K562 (cell line): ENCODE measurements around the gene PSMA5. TPM values are rescaled to one million over a fixed set of nuclear protein-coding genes. Genes with fewer than 3 reads are reported as not detected.

Source experiments
- ATAC-seq: fragments of 200-7000 bp; cut with Tn5 transposase; 3 replicates; pipeline ENCODE4 v1.9.1; 2020; ENCODE audit warnings: moderate library complexity
- BruUV-seq: library from RNA; stranded (reverse); fragments of 400-500 nt; replicated peaks from 2 replicates; lab custom pipeline; 2021; lab: Mats Ljungman, UMichigan
- CTCF ChIA-PET: fragments of 300-600 bp; formaldehyde crosslinking; extraction: SDS; loops from one replicate; lab custom pipeline; 2021; ENCODE audit warnings: low intra/inter-chr PET ratio; lab: Yijun Ruan, JAX
- POLR2A ChIA-PET: fragments of 300-600, 350-650 bp; sonication (Branson Sonifier 250); formaldehyde crosslinking; extraction: SDS; loops from one replicate; lab custom pipeline; 2021; ENCODE audit warnings: antibody characterized with exemption, inconsistent platforms; lab: Yijun Ruan, JAX
- DNase-seq, 4 experiments: peaks; one replicate each; pipeline versions ENCODE4 v3.0.0 to v3.0.0-alpha.2; 2011 to 2018; ENCODE audit warnings: low spot score in 3 of 4, mixed read lengths in 3 of 4; ENCODE audit errors: extremely low read depth in 1 of 4
- FAIRE-seq: peaks from 2 replicates; lab custom pipeline; 2011; peaks lifted over from hg19 to GRCh38; lab: Jason Lieb, UNC
- H2AFZ ChIP-seq: 2 replicates; pipeline ENCODE4 v1.6.0; 2011; ENCODE audit warnings: low read depth, low read length, control low read depth, inconsistent platforms
- H3K27ac ChIP-seq: fragments of 200-600 bp; 3 replicates; pipeline ENCODE4 v1.8.0; 2011; ENCODE audit warnings: low read depth, mild to moderate bottlenecking, control low read depth, inconsistent platforms, low read length, moderate library complexity, mixed read lengths; ENCODE audit errors: extremely low read depth
- H3K27me3 ChIP-seq, 2 experiments: fragments of 300-600 bp in 1 of 2; 2 replicates in 1 of 2; 3 replicates in 1 of 2; pipeline versions ENCODE4 v1.6.0 to v1.8.0; 2011; ENCODE audit warnings: inconsistent platforms in 2 of 2, low read length in 2 of 2, mild to moderate bottlenecking in 1 of 2, mixed read lengths in 1 of 2, moderate library complexity in 1 of 2; ENCODE audit not compliant: control insufficient read depth in 2 of 2, insufficient read depth in 2 of 2
- H3K36me3 ChIP-seq: fragments of 300-600 bp; 3 replicates; pipeline ENCODE4 v1.8.0; 2011; ENCODE audit warnings: mild to moderate bottlenecking, low read length, inconsistent platforms; ENCODE audit not compliant: control insufficient read depth, insufficient read depth
- H3K4me1 ChIP-seq, 2 experiments: fragments of 200-600 bp in 1 of 2; replicated peaks in 1 of 2; 2 replicates in 1 of 2; 3 replicates in 1 of 2; pipeline versions ENCODE4 v1.5.1 to v1.8.0; 2011; ENCODE audit warnings: inconsistent platforms in 2 of 2, low read length in 2 of 2, mild to moderate bottlenecking in 1 of 2, mixed read lengths in 1 of 2, moderate library complexity in 1 of 2; ENCODE audit not compliant: control insufficient read depth in 2 of 2, insufficient read depth in 2 of 2
- H3K4me2 ChIP-seq: 2 replicates; pipeline ENCODE4 v1.6.1; 2011; ENCODE audit warnings: low read length, control low read depth, inconsistent platforms, mixed read lengths; ENCODE audit not compliant: insufficient read depth
- H3K4me3 ChIP-seq: fragments of 200-600 bp; sonication (generic), shearing (Covaris generic); 2 replicates; pipeline ENCODE4 v1.5.1; 2016; ENCODE audit warnings: control low read depth, inconsistent platforms
- H3K79me2 ChIP-seq: fragments of 200-600 bp; 3 replicates; pipeline ENCODE4 v1.8.0; 2011; ENCODE audit warnings: low read length, inconsistent platforms; ENCODE audit not compliant: control insufficient read depth, insufficient read depth
- H3K9ac ChIP-seq, 2 experiments: 2 replicates each; pipeline versions ENCODE4 v1.6.0 to v1.6.1; 2011; ENCODE audit warnings: low read depth in 2 of 2, low read length in 2 of 2, control low read depth in 1 of 2, inconsistent platforms in 1 of 2, mild to moderate bottlenecking in 1 of 2, mixed read lengths in 1 of 2; ENCODE audit not compliant: insufficient read depth in 1 of 2
- H3K9me1 ChIP-seq: one replicate; pipeline ENCODE4 v1.6.0; 2011; ENCODE audit warnings: inconsistent platforms, mild to moderate bottlenecking, low read length, moderate library complexity; ENCODE audit not compliant: control insufficient read depth, insufficient read depth
- H3K9me3 ChIP-seq: replicated peaks from 2 replicates; pipeline ENCODE4 v1.5.1; 2011; ENCODE audit warnings: low read depth, low read length, inconsistent platforms; ENCODE audit not compliant: control insufficient read depth, insufficient read depth
- H4K20me1 ChIP-seq: replicated peaks from 2 replicates; pipeline ENCODE4 v1.6.1; 2011; ENCODE audit warnings: low read length, inconsistent platforms, mixed read lengths; ENCODE audit not compliant: control insufficient read depth, insufficient read depth
- COPS2 ChIP-seq: fragments of 450-650 bp; conservative IDR thresholded peaks from 2 replicates; pipeline ENCODE4 v1.6.1; 2016; ENCODE audit warnings: mild to moderate bottlenecking, moderate library complexity
- ESRRA ChIP-seq: fragments of 450-650 bp; IDR thresholded peaks from 2 replicates; pipeline ENCODE4 v1.6.1; 2014; ENCODE audit warnings: low read depth, mild to moderate bottlenecking, moderate library complexity, borderline replicate concordance
- EWSR1 ChIP-seq: fragments of 450-650 bp; IDR thresholded peaks from 2 replicates; pipeline ENCODE4 v1.6.1; 2018; ENCODE audit warnings: borderline replicate concordance, mild to moderate bottlenecking, low read depth, moderate library complexity; ENCODE audit not compliant: partially characterized antibody
- GABPB2 ChIP-seq: fragments of 250-450 bp; sonication (Bioruptor Pico); conservative IDR thresholded peaks from 2 replicates; pipeline ENCODE4 v1.5.1; 2021; ENCODE audit warnings: mild to moderate bottlenecking
- HOXB6 ChIP-seq: fragments of 250-450 bp; sonication (Bioruptor Pico); IDR thresholded peaks from 2 replicates; pipeline ENCODE4 v1.5.1; 2022; ENCODE audit warnings: mild to moderate bottlenecking, borderline replicate concordance
- ILF3 ChIP-seq: fragments of 450-650 bp; IDR thresholded peaks from 2 replicates; pipeline ENCODE4 v1.6.1; 2018; ENCODE audit warnings: antibody characterized with exemption, mild to moderate bottlenecking, moderate library complexity, borderline replicate concordance
- JUN ChIP-seq, 2 experiments: sonication (generic) in 1 of 2; formaldehyde crosslinking in 1 of 2; IDR thresholded peaks; 2 replicates each; pipeline versions ENCODE4 v1.6.1 to v1.8.0; 2012 to 2022; ENCODE audit warnings: borderline replicate concordance in 2 of 2, mild to moderate bottlenecking in 2 of 2, improper control_type of control experiment in 1 of 2, low read depth in 1 of 2, low read length in 1 of 2, missing genetic modification reagents in 1 of 2
- KAT2B ChIP-seq: IDR thresholded peaks from one replicate; pipeline ENCODE4 v1.6.1; 2012; ENCODE audit warnings: low read depth, mild to moderate bottlenecking, control low read depth, inconsistent platforms, low read length, moderate library complexity
- MCM2 ChIP-seq: fragments of 450-650 bp; IDR thresholded peaks from 2 replicates; pipeline ENCODE4 v1.6.1; 2017; ENCODE audit warnings: low read depth, mild to moderate bottlenecking
- SMARCB1 ChIP-seq: IDR thresholded peaks from 2 replicates; pipeline ENCODE4 v1.6.1; 2011; ENCODE audit warnings: improper control_type of control experiment, low read depth; ENCODE audit not compliant: insufficient read length
- TEAD4 ChIP-seq, 2 experiments: sonication (generic) in 1 of 2; formaldehyde crosslinking in 1 of 2; IDR thresholded peaks; 2 replicates each; pipeline versions ENCODE4 v1.6.1 to v1.8.0; 2012 to 2022; ENCODE audit warnings: borderline replicate concordance in 1 of 2, inconsistent platforms in 1 of 2, low read length in 1 of 2, mild to moderate bottlenecking in 1 of 2, missing genetic modification reagents in 1 of 2
- THRAP3 ChIP-seq: fragments of 450-650 bp; IDR thresholded peaks from 2 replicates; pipeline ENCODE4 v1.6.1; 2016; ENCODE audit warnings: mild to moderate bottlenecking, inconsistent platforms, borderline replicate concordance
- U2AF1 ChIP-seq: fragments of 200-400 bp; formaldehyde crosslinking; optimal IDR thresholded peaks from 2 replicates; pipeline ENCODE3; 2017; ENCODE audit warnings: mild to moderate bottlenecking, low read depth, low read length, moderate library complexity
- ZNF133 ChIP-seq: fragments of 250-450 bp; sonication (Bioruptor Pico); IDR thresholded peaks from 2 replicates; pipeline ENCODE4 v1.4.0; 2020; ENCODE audit warnings: mild to moderate bottlenecking
- in situ Hi-C: fragments of 300-500 bp; cut with MboI; formaldehyde crosslinking; loops from 4 replicates; pipeline ENCODE4 v1.15.0; 2018; ENCODE audit warnings: inconsistent platforms, mixed read lengths
- intact Hi-C: fragments of 100-400 bp; cut with micrococcal nuclease; formaldehyde crosslinking; loops from 2 replicates; pipeline ENCODE4 v1.14.2; 2022
- polyA plus RNA-seq, 8 experiments: library from polyadenylated mRNA; depleted of rRNA in 4 of 8; stranded (reverse) in 5 of 8; unstranded in 3 of 8; fragments of >200 nt; fragmentation: Nextera tagmentation in 2 of 8; fragmentation: Illumina TruSeq in 1 of 8; extraction: Ambion mirVana in 2 of 8; extraction: Trizol in 1 of 8; gene quantifications; 2 replicates each; pipeline versions ENCODE4 v1.2.1 to v1.2.3, GENCODE V29; 2011 to 2014; ENCODE audit warnings: inconsistent platforms in 1 of 8, missing spikeins in 1 of 8
- total RNA-seq, 7 experiments: library from RNA; depleted of rRNA in 6 of 7; stranded (reverse); fragments of >200 nt in 6 of 7; fragmentation: Illumina TruSeq in 2 of 7; extraction: Trizol in 2 of 7; gene quantifications; 2 replicates each; pipeline versions ENCODE4 v1.2.1 to v1.2.3, GENCODE V29; 2011 to 2021; ENCODE audit warnings: low replicate concordance in 1 of 7
- TF ChIP-seq, protein P1 (sequence below): IDR thresholded peaks from 2 replicates; pipeline ENCODE4 v1.6.1; 2014; ENCODE audit warnings: antibody characterized with exemption
- TF ChIP-seq, protein P2 (sequence below): sonication (generic); formaldehyde crosslinking; IDR thresholded peaks from 2 replicates; pipeline ENCODE4 v1.8.1; 2022; ENCODE audit warnings: missing genetic modification reagents

The PSMA5 gene
- total and polyA plus RNA-seq, 9 of the 15 experiments (the other 6 are each of a cell fraction or from before 2014, with no cell fraction given): 82.6 to 542 (median 287) TPM

DNA sequence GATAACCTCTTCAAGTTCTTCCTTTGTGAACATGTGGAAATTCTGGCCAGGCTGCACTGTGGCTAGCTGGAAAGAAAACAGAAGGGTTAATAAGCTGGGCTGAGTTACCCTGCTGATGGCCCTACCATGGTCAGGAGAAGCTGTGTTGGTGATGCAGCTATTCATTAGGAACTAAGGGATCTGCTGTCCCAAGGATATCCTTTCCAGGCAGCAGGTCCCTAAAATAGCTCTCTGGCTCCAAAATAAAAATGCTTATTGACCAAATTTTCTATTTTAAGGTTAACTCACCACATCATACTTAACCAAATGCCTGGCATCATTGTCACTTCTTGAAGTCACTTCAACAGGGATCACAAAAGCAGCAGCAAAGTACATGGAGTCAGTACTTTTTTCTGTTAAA is 24.2 kb downstream of the PSMA5 start:
- no peaks in the 10 kb centered on the region for H3K9me1 ChIP-seq
- DNase-seq (no peak), FAIRE-seq (no peak), ATAC-seq (no peak)
- BruUV-seq: no TSS peak
- peaks cover 6 to 14% of the 10 kb centered on the region in 2 experiments for H3K4me1 ChIP-seq
- peaks cover 6% of the 10 kb centered on the region for H3K79me2 ChIP-seq
- no peak overlapping the region for H2AFZ ChIP-seq
- no peaks in the 10 kb centered on the region for H4K20me1 ChIP-seq
- ChIA-PET CTCF (interaction anchor here (0.5 to 5.5 kb wide), 3 partner anchors 44 to 138 kb away, joined by 3 to 91 read pairs (median 5); no protein-coding TSS in a partner anchor), POLR2A (interaction anchor here (0.6 to 4.1 kb wide), 7 partner anchors 9 to 294 kb away, joined by 3 to 15 read pairs (median 3); partner anchors contain the start of gene PSMA5)
- H3K27ac ChIP-seq: no peak overlapping the region
- no peaks in the 10 kb centered on the region for H3K9me3 ChIP-seq
- H3K4me2 ChIP-seq: no peak overlapping the region
- H3K27me3 ChIP-seq: no peaks in the 10 kb centered on the region
- peaks cover 56% of the 10 kb centered on the region for H3K36me3 ChIP-seq
- in situ Hi-C loops: loop anchor here (5.0 kb wide), 1 partner anchor 140 kb away; no protein-coding TSS in a partner anchor
- H3K9ac ChIP-seq: no peak overlapping the region
- TF ChIP-seq COPS2: no peak
- TF ChIP-seq U2AF1: no peak
- TF ChIP-seq ZNF133 (CRISPR knock-in tag): no peak
- TF ChIP-seq MCM2: no peak
- TF ChIP-seq, protein P1, sequence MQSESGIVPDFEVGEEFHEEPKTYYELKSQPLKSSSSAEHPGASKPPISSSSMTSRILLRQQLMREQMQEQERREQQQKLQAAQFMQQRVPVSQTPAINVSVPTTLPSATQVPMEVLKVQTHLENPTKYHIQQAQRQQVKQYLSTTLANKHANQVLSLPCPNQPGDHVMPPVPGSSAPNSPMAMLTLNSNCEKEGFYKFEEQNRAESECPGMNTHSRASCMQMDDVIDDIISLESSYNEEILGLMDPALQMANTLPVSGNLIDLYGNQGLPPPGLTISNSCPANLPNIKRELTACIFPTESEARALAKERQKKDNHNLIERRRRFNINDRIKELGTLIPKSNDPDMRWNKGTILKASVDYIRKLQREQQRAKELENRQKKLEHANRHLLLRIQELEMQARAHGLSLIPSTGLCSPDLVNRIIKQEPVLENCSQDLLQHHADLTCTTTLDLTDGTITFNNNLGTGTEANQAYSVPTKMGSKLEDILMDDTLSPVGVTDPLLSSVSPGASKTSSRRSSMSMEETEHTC: no peak
- TF ChIP-seq KAT2B: no peak
- TF ChIP-seq, protein P2, sequence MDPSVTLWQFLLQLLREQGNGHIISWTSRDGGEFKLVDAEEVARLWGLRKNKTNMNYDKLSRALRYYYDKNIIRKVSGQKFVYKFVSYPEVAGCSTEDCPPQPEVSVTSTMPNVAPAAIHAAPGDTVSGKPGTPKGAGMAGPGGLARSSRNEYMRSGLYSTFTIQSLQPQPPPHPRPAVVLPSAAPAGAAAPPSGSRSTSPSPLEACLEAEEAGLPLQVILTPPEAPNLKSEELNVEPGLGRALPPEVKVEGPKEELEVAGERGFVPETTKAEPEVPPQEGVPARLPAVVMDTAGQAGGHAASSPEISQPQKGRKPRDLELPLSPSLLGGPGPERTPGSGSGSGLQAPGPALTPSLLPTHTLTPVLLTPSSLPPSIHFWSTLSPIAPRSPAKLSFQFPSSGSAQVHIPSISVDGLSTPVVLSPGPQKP (CRISPR knock-in tag): no peak
- no peak for TF ChIP-seq SMARCB1
- TF ChIP-seq GABPB2 (CRISPR knock-in tag): no peak
- no peak for TF ChIP-seq TEAD4 (IDR thresholded peaks at IDR 0.05; ENCODE audit: low read length)
- no peak for TF ChIP-seq TEAD4 (CRISPR knock-in tag; IDR thresholded peaks at IDR 0.05; ENCODE audit: borderline replicate concordance)
- TF ChIP-seq ESRRA: no peak
- no peak for TF ChIP-seq EWSR1
- no peak for TF ChIP-seq HOXB6 (CRISPR knock-in tag)
- TF ChIP-seq ILF3: no peak
- TF ChIP-seq JUN (IDR thresholded peaks at IDR 0.05; ENCODE audit: borderline replicate concordance, low read depth, low read length): no peak
- TF ChIP-seq JUN (CRISPR knock-in tag; IDR thresholded peaks at IDR 0.05; ENCODE audit: borderline replicate concordance): no peak
- TF ChIP-seq THRAP3: no peak
- TF ChIP-seq, all 486 proteins: peak for 0
- no peak overlapping the region for H3K4me3 ChIP-seq
- intact Hi-C loops: no loop called here
